ENCODE measurements around the gene TMOD1.

- TF ChIP-seq POLR2A (IDR thresholded peaks at IDR 0.05), result no peak
- no peak for TF ChIP-seq CTCF (IDR thresholded peaks at IDR 0.05)
These were observed 7.4 kb downstream of the TMOD1 start for GRCh38 chr9:97508852-97509251.
